Osteocyte (in vitro differentiated cells): ENCODE measurements around the gene RNF167. TPM values are rescaled to one million over a fixed set of nuclear protein-coding genes. Genes with fewer than 3 reads are reported as not detected.

Source experiments
- DNase-seq: peaks from one replicate; pipeline ENCODE4 v3.0.0; 2021; ENCODE audit warnings: mixed read lengths; ENCODE audit not compliant: unreplicated experiment; ENCODE audit errors: extremely low spot score
- H3K27ac Mint-ChIP-seq: one replicate; pipeline ENCODE4 v1.8.0; 2021; ENCODE audit warnings: mild to moderate bottlenecking, mixed read lengths; ENCODE audit not compliant: unreplicated experiment
- H3K27me3 Mint-ChIP-seq: one replicate; pipeline ENCODE4 v1.8.0; 2021; ENCODE audit warnings: mixed read lengths; ENCODE audit not compliant: unreplicated experiment
- H3K36me3 Mint-ChIP-seq: one replicate; pipeline ENCODE4 v1.8.0; 2021; ENCODE audit warnings: mixed read lengths; ENCODE audit not compliant: unreplicated experiment
- H3K4me1 Mint-ChIP-seq: one replicate; pipeline ENCODE4 v1.8.0; 2021; ENCODE audit warnings: mixed read lengths; ENCODE audit not compliant: unreplicated experiment
- H3K4me3 Mint-ChIP-seq: one replicate; pipeline ENCODE4 v1.8.0; 2021; ENCODE audit warnings: mild to moderate bottlenecking, moderate library complexity, mixed read lengths; ENCODE audit not compliant: unreplicated experiment
- H3K9me3 Mint-ChIP-seq: one replicate; pipeline ENCODE4 v1.8.0; 2021; ENCODE audit warnings: mixed read lengths; ENCODE audit not compliant: unreplicated experiment
- CTCF ChIP-seq: fragments of 200-600 bp; sonication (generic); IDR thresholded peaks from 2 replicates; pipeline ENCODE4 v1.5.0; 2021; ENCODE audit warnings: antibody characterized with exemption, mild to moderate bottlenecking, moderate library complexity
- total RNA-seq: library from RNA; stranded (reverse); gene quantifications from 2 replicates; pipeline ENCODE4 v1.2.1, GENCODE V29; 2021

RNF167 gene
- total RNA-seq, 1 donor from 2014 or later = 115 TPM

GRCh38 chr17:4966844-4967538 is 26.9 kb downstream of the RNF167 start:
- Mint-ChIP-seq H3K36me3 (peaks cover 19% of the 10 kb centered on the region), H3K9me3 (no peaks in the 10 kb centered on the region), H3K4me3 (no peak overlapping the region), H3K4me1 (peaks cover 35% of the 10 kb centered on the region), H3K27ac (no peak overlapping the region), H3K27me3 (no peaks in the 10 kb centered on the region)
- TF ChIP-seq CTCF = no peak
- peak; percentile 99 for DNase-seq

- peak; percentile 98 for DNase-seq
- Mint-ChIP-seq H3K9me3 (no peaks in the 10 kb centered on the region), H3K4me3 (no peak within 1 kb of the TSS), H3K27me3 (no peaks in the 10 kb centered on the region), H3K4me1 (peaks cover 35% of the 10 kb centered on the region), H3K36me3 (peaks cover 20% of the 10 kb centered on the region), H3K27ac (no peak within 1 kb of the TSS)
- peak; percentile 21 for TF ChIP-seq CTCF
These were observed 27.7 kb downstream of the RNF167 start, which contains the start of gene SPAG7 for GRCh38 chr17:4967539-4968485. Gene SPAG7 (minus strand): TSS chr17:4967817. CDS start chr17:4967804, 13 bp downstream.

- Mint-ChIP-seq H3K9me3 (no peaks in the 10 kb centered on the region), H3K4me1 (peaks cover 35% of the 10 kb centered on the region), H3K27ac (no peak overlapping the region), H3K36me3 (peaks cover 20% of the 10 kb centered on the region), H3K27me3 (no peaks in the 10 kb centered on the region), H3K4me3 (no peak overlapping the region)
- no peak for DNase-seq
- no peak for TF ChIP-seq CTCF
These were observed 28.5 kb downstream of the RNF167 start for GRCh38 chr17:4968486-4969046.

GRCh38 chr17:4969047-4969550 is 29.0 kb downstream of the RNF167 start:
- DNase-seq = peak; percentile 86
- H3K27ac Mint-ChIP-seq = no peak overlapping the region
- TF ChIP-seq CTCF = no peak
- H3K4me3 Mint-ChIP-seq = no peak overlapping the region
- peaks cover 24% of the 10 kb centered on the region for H3K36me3 Mint-ChIP-seq
- H3K9me3 Mint-ChIP-seq = no peaks in the 10 kb centered on the region
- no peaks in the 10 kb centered on the region for H3K27me3 Mint-ChIP-seq
- H3K4me1 Mint-ChIP-seq = peaks cover 35% of the 10 kb centered on the region
